Keratinocyte (primary cell): ENCODE data around the gene RIPK3.

ENCODE experiments used
- EZH2 ChIP-seq: IDR thresholded peaks from one replicate; pipeline ENCODE4 v1.6.1; 2012; ENCODE audit warnings: inconsistent platforms, mild to moderate bottlenecking, low read length, moderate library complexity
- TF ChIP-seq, protein P1 (sequence below), 3 experiments: IDR thresholded peaks in 1 of 3; conservative IDR thresholded peaks in 1 of 3; optimal IDR thresholded peaks in 1 of 3; 2 replicates in 2 of 3; 3 replicates in 1 of 3; pipeline versions ENCODE3 to v1.5.1; 2011; ENCODE audit warnings: low read length in 3 of 3, mild to moderate bottlenecking in 3 of 3, moderate library complexity in 2 of 3, control low read depth in 1 of 3, inconsistent platforms in 1 of 3; ENCODE audit not compliant: insufficient read depth in 2 of 3; ENCODE audit errors: extremely low read depth in 1 of 3

GRCh38 chr14:24329073-24329663 is 10.6 kb downstream of the RIPK3 start:
- TF ChIP-seq, protein P1, sequence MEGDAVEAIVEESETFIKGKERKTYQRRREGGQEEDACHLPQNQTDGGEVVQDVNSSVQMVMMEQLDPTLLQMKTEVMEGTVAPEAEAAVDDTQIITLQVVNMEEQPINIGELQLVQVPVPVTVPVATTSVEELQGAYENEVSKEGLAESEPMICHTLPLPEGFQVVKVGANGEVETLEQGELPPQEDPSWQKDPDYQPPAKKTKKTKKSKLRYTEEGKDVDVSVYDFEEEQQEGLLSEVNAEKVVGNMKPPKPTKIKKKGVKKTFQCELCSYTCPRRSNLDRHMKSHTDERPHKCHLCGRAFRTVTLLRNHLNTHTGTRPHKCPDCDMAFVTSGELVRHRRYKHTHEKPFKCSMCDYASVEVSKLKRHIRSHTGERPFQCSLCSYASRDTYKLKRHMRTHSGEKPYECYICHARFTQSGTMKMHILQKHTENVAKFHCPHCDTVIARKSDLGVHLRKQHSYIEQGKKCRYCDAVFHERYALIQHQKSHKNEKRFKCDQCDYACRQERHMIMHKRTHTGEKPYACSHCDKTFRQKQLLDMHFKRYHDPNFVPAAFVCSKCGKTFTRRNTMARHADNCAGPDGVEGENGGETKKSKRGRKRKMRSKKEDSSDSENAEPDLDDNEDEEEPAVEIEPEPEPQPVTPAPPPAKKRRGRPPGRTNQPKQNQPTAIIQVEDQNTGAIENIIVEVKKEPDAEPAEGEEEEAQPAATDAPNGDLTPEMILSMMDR (optimal IDR thresholded peaks at IDR 0.05 in 1 of 3, IDR thresholded peaks at IDR 0.05 in 1 of 3, conservative IDR thresholded peaks at IDR 0.05 in 1 of 3; ENCODE audit: extremely low read depth in 1 of 3, insufficient read depth in 2 of 3, low read length in 3 of 3), result no peak
- TF ChIP-seq EZH2, result no peak
